HFFc6 (cell line): ENCODE results near the gene SULT1A2. TPM values are rescaled to one million over a fixed set of nuclear protein-coding genes. Genes with fewer than 3 reads are reported as not detected.

Experiments
- DNase-seq: peaks from one replicate; pipeline ENCODE4 v3.0.0-alpha.2; 2018
- H3K27ac Mint-ChIP-seq: 2 replicates; pipeline ENCODE4 v1.8.0; 2020; ENCODE audit warnings: mild to moderate bottlenecking, mixed read lengths
- H3K27me3 Mint-ChIP-seq: 2 replicates; pipeline ENCODE4 v1.8.0; 2021; ENCODE audit warnings: mild to moderate bottlenecking, moderate library complexity, mixed read lengths; ENCODE audit not compliant: insufficient read depth
- H3K36me3 Mint-ChIP-seq: 2 replicates; pipeline ENCODE4 v1.8.0; 2021; ENCODE audit warnings: low read depth, mixed read lengths
- H3K4me1 Mint-ChIP-seq: 2 replicates; pipeline ENCODE4 v1.8.0; 2020; ENCODE audit warnings: low read depth, mixed read lengths
- H3K4me3 Mint-ChIP-seq: 2 replicates; pipeline ENCODE4 v1.8.0; 2020; ENCODE audit warnings: mild to moderate bottlenecking, moderate library complexity, mixed read lengths
- H3K9me3 Mint-ChIP-seq: 2 replicates; pipeline ENCODE4 v1.8.0; 2020; ENCODE audit warnings: mild to moderate bottlenecking, mixed read lengths
- CTCF ChIP-seq: fragments of 200-600 bp; sonication (generic); IDR thresholded peaks from 2 replicates; pipeline ENCODE4 v1.5.0; 2021; ENCODE audit warnings: antibody characterized with exemption, mild to moderate bottlenecking
- total RNA-seq, 6 experiments: library from RNA; stranded (reverse); fragmentation: NEBNext Ultra II Directional; extraction: Animal tissue kit (Norgen Biotek cat#: 25700); gene quantifications; 2 replicates in 1 of 6; 3 replicates in 5 of 6; pipeline ENCODE4 v1.2.3, GENCODE V29; 2021

SULT1A2 gene
- total RNA-seq, 6 experiments from 2014 or later, result not detected

- Mint-ChIP-seq H3K9me3 (no peaks in the 10 kb centered on the region), H3K27ac (no peak overlapping the region), H3K36me3 (peaks cover 33% of the 10 kb centered on the region)
Measured at GRCh38 chr16:28585674-28586073, 11.2 kb downstream of the SULT1A2 start.

GRCh38 chr16:28580726-28581315 is 16.0 kb downstream of the SULT1A2 start:
- no peaks in the 10 kb centered on the region for H3K4me1 Mint-ChIP-seq
- no peak overlapping the region for H3K27ac Mint-ChIP-seq
- no peaks in the 10 kb centered on the region for H3K9me3 Mint-ChIP-seq
- no peak overlapping the region for H3K4me3 Mint-ChIP-seq
- H3K36me3 Mint-ChIP-seq, result peaks cover 28% of the 10 kb centered on the region
- peaks cover 1% of the 10 kb centered on the region; the same call in 1 of the 2 replicates for H3K27me3 Mint-ChIP-seq
- no peak for TF ChIP-seq CTCF
- DNase-seq, result no peak

More at GRCh38 chr16:28585674-28586073, 11.2 kb downstream of the SULT1A2 start:
- Mint-ChIP-seq H3K4me1 (peaks cover 10% of the 10 kb centered on the region), H3K4me3 (no peak overlapping the region), H3K27me3 (peaks cover 5% of the 10 kb centered on the region)
- no peak for TF ChIP-seq CTCF
- no peak for DNase-seq

GRCh38 chr16:28575446-28576109 is 21.3 kb downstream of the SULT1A2 start:
- H3K36me3 Mint-ChIP-seq, result 0 out of 2 replicates have a peak, but pooled peaks cover 3% of the 10 kb centered on the region
- no peaks in the 10 kb centered on the region for H3K4me1 Mint-ChIP-seq
- H3K27me3 Mint-ChIP-seq, result peaks cover 2% of the 10 kb centered on the region
- no peak overlapping the region for H3K27ac Mint-ChIP-seq
- H3K4me3 Mint-ChIP-seq, result no peak overlapping the region
- no peak for TF ChIP-seq CTCF
- no peak for DNase-seq
- H3K9me3 Mint-ChIP-seq, result no peaks in the 10 kb centered on the region

DNA sequence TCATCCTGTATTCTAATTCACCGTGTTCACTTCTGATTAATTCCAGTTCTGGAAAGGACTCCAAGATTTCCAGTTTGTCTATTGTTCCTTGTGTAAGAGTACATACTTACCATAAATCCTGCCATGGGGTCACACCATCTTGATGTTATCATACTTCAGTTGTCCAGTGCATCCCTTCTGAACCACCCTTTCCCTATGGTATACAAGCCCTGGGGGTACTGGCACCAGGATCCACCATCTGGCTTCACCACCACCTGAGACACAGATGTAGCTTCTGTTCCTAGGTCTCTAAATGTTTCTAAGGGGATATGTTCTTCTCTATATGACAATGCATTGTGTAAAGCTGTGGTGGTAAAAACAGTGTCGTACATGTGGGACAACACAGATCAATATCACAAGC is 21.9 kb downstream of the SULT1A2 start:
- Mint-ChIP-seq H3K36me3 (0 out of 2 replicates have a peak, but pooled peaks cover 3% of the 10 kb centered on the region), H3K9me3 (no peaks in the 10 kb centered on the region), H3K4me3 (no peak overlapping the region)

More for the DNA sequence above, 21.9 kb downstream of the SULT1A2 start:
- H3K27ac Mint-ChIP-seq, result no peak overlapping the region
- H3K4me1 Mint-ChIP-seq, result no peaks in the 10 kb centered on the region
- no peak for DNase-seq
- H3K27me3 Mint-ChIP-seq, result peaks cover 2% of the 10 kb centered on the region
- TF ChIP-seq CTCF, result no peak
